HG03342 (cell line): ENCODE data around the gene CYP3A7.
"Not testable (repeated sequence)": the region's sequence is repeated elsewhere in the genome, so short reads cannot be mapped to it uniquely, and the experiment has no call there.

Experiments used
- ATAC-seq: cut with Tn5 transposase; IDR thresholded peaks from one replicate; pipeline ENCODE4 v1.9.1; 2021; ENCODE audit warnings: mild to moderate bottlenecking, moderate library complexity; ENCODE audit not compliant: unreplicated experiment

The CYP3A7 gene

GRCh38 chr7:99709838-99710578, 25.0 kb downstream of the CYP3A7 start:
- no peak for ATAC-seq

- ATAC-seq = no peak
Observed at GRCh38 chr7:99709260-99709659, 25.7 kb downstream of the CYP3A7 start.

- no peak for ATAC-seq
Observed at GRCh38 chr7:99707096-99707495, 27.9 kb downstream of the CYP3A7 start.

- ATAC-seq = no peak
Observed at GRCh38 chr7:99699946-99700345, 35.0 kb downstream of the CYP3A7 start.

- ATAC-seq = not testable (repeated sequence)
Observed at GRCh38 chr7:99698867-99699730, 35.9 kb downstream of the CYP3A7 start.

GRCh38 chr7:99694912-99695304, 40.1 kb downstream of the CYP3A7 start:
- no peak for ATAC-seq

GRCh38 chr7:99694201-99694911, 40.6 kb downstream of the CYP3A7 start:
- no peak for ATAC-seq

GRCh38 chr7:99693427-99694200, 41.4 kb downstream of the CYP3A7 start:
- no peak for ATAC-seq

GRCh38 chr7:99693100-99693426, 41.9 kb downstream of the CYP3A7 start:
- ATAC-seq = no peak

GRCh38 chr7:99692563-99692962, 42.4 kb downstream of the CYP3A7 start:
- ATAC-seq = not testable (repeated sequence)

- not testable (repeated sequence) for ATAC-seq
Observed at GRCh38 chr7:99691658-99692057, 43.3 kb downstream of the CYP3A7 start.

GRCh38 chr7:99690918-99691317, 44.1 kb downstream of the CYP3A7 start:
- not testable (repeated sequence) for ATAC-seq

- ATAC-seq = not testable (repeated sequence)
Observed at GRCh38 chr7:99685871-99686608, 49.0 kb downstream of the CYP3A7 start.

- no peak for ATAC-seq
Observed at GRCh38 chr7:99685129-99685758, 49.8 kb downstream of the CYP3A7 start.

GRCh38 chr7:99679400-99680191, 55.4 kb downstream of the CYP3A7 start, which contains the start of gene CYP3A5:
Gene CYP3A5 (minus strand): TSS chr7:99679996. CDS start chr7:99679896, 100 bp downstream.
- ATAC-seq = no peak

- ATAC-seq = no peak
Observed at GRCh38 chr7:99679032-99679399, 56.0 kb downstream of the CYP3A7 start.

- ATAC-seq = no peak
Observed at GRCh38 chr7:99677648-99678045, 57.3 kb downstream of the CYP3A7 start.

- no peak for ATAC-seq
Observed at GRCh38 chr7:99677013-99677647, 57.9 kb downstream of the CYP3A7 start.
